GM12874 (cell line): ENCODE results near the gene RAB12.

ENCODE experiments used
- TF ChIP-seq, protein P1 (sequence below): IDR thresholded peaks from 2 replicates; pipeline ENCODE4 v1.5.1; 2011; ENCODE audit warnings: low read depth, mild to moderate bottlenecking, control low read depth, low read length, moderate library complexity; ENCODE audit not compliant: insufficient read depth

The RAB12 gene

DNA sequence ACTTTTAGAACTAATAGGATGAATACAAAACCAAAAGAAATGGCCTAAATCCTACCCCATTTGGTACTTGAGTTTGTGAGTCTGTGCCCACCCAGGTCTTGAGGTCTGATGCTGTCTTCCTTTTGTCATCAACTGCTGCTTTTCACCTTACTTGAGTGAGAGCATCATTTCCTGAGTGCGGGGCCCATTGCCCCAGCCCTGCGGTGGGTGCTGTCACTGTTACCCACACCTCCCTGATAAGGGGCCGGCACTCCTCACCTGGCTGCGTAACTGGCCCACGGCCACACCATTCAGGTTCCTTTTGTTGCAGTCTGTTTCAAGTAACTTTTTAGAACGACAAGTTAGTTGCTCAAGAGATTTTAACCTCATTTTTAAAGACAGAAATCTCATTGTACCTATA, 25.3 kb downstream of the RAB12 start:
- TF ChIP-seq, protein P1, sequence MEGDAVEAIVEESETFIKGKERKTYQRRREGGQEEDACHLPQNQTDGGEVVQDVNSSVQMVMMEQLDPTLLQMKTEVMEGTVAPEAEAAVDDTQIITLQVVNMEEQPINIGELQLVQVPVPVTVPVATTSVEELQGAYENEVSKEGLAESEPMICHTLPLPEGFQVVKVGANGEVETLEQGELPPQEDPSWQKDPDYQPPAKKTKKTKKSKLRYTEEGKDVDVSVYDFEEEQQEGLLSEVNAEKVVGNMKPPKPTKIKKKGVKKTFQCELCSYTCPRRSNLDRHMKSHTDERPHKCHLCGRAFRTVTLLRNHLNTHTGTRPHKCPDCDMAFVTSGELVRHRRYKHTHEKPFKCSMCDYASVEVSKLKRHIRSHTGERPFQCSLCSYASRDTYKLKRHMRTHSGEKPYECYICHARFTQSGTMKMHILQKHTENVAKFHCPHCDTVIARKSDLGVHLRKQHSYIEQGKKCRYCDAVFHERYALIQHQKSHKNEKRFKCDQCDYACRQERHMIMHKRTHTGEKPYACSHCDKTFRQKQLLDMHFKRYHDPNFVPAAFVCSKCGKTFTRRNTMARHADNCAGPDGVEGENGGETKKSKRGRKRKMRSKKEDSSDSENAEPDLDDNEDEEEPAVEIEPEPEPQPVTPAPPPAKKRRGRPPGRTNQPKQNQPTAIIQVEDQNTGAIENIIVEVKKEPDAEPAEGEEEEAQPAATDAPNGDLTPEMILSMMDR, result no peak

DNA sequence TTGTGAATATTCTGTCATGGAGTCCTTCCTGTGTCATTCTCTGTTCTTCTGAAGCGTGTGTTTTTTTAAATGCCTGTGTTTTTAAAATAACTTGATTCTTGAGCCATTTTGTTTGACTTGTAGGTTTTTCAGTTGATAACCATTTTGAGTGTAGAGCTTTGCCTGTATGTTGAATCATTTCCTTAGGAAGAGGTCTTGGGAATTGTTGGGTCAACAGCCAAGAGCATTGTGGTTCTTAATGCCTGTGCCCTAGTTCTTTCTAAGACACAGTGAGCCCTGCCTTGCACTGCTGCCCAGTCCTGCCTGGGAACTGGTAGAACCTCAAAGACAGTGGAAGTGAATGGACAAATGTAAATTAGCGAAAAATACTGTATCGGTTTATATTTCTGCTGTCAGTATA, 25.9 kb downstream of the RAB12 start:
- TF ChIP-seq, protein P1, result no peak

DNA sequence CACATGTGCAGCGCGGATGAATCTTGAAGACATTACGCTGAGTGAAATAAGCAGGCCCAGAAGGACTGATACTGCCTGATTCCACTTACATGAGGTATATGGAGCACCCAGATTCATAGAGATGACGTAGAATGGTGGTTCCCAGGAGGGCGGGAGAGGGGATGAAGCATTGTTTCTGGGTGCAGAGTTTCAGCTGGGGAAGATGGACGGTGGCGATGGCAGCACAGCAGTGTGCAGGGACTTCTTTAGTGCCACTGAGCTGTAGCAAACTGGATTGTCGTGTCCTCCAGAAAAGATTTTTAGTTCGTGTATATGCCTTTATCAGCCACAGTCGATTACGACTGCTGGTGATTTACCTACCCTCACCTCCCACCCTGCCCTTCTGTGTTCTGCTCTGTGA, 30.5 kb downstream of the RAB12 start:
- TF ChIP-seq, protein P1, result no peak

DNA sequence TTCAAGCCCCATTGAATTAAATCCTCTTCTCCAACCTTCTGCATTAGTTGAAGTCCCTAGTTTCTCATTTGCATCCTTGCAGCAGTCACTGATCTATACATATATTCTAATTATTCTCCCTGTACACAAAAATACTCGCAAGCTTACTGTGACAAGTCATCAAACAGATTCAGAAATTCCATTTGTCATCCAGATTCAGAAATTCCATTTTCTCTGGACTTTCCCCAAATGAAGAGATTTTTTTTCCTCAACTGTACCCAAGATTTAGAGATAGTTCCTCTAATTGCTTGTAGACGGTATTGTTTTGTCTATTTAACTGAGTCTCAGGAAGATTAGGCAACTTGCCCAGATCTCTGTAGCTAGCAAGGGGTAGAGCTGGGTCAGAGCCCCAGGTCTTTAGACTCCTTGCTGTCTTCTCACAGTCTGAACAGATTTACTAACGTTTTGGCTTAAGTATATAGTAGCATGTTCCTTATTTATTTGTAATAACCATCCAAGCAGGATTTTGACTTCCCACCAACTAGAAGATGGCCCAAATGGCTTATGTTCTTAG, 34.2 kb downstream of the RAB12 start:
- TF ChIP-seq, protein P1, result no peak

DNA sequence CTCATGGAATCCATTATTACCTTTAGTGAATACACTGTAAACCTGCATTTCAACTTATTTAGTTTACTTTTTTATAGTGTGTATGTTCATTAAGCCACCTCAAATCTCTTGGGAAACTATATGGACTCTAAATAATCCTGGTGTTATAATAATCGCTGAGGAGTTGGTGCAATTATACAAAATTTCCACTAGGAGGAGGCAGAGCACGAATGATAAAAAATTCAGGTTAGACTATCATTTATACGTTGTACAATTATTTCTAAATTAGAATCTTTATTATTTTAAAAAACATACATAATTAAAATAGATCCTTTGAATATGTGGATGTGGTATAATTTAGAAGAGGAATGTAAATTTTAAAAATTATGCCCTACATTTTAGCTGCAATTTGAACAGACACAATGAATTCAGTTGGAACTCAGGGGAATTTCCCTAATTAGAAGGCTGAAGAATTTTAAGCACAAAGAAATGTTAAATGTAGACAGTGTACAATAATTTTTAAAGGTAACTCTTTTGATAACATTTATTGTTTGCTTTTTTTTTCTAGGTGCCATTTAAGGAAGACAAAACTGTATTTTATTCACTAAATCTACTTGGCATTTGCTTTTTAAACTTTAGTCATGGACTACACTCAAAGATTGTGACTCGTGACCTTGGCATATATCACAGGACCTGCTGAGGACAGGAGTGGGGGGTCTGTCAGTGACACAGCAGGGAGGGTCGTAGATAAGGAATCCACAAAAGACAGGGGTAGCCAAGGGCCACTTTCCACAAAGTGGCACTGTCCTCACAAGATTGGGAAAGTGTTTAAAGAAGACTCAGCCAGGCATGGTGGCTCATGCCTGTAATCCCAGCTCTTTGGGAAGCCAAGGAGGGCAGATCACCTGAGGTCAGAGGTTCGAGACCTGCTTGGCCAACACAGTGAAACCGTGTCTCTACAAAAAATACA, 45.5 kb downstream of the RAB12 start:
- TF ChIP-seq, protein P1, result peak; percentile 33; the same call in 1 of the 2 replicates

DNA sequence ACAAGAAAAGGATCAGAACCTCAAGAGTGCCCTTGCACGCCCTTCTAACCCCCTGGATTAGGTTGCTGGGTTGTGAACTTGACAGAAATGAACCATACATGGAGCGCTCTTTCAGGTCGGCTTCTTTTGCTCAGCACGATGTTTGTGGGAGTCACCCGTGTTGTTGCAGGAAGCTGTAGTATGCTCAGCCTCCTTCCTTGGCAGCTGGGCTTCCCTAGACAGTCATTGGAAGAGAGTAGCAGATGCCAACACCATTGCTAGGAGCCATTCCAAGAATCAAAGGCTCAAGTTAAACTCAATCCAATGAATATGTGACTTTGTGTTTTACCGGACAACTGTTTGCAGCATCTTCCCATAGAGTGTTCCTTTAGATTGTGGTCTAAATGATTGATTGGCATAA, 47.0 kb downstream of the RAB12 start:
- TF ChIP-seq, protein P1, result no peak

DNA sequence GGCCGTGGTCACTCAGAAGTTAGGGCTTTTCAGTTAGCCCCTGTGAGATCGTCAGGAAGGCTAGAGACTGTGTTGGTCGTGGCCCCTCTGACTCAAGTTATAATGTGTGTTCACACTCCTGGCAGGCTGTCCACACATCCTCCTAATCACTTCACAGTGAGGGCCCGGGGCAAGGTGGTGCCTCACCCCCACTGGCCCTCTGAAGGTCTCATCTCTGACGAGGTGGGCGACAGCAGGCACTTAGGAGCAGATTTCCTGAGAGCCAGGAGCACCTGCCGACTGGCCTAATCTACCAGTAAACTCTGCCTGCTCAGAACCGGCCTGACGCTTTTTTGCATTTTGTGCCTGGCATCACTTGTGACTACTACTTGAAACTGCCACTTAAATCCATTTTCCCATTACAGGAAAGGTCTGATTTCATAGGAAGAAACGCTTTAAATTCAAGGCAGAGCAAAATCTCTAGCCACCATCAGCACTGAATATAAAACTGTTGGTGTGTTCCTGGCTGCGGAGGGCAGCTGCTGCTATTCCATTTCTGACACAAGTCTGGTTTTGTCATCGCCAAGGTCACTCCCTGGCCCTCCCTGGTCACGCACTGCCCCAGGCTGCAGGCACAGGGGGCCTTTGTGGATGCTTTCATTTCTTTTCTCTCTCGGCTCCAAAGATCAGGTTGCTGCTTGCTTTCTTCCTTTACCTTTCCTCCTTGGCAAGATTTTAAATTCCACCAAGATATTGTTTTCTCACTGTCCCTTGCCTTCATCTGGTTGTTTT, 48.0 kb downstream of the RAB12 start:
- TF ChIP-seq, protein P1, result no peak
